NCI-H2196 treated with DMSO at 0.1 percent for 48 hours (cell line): ENCODE measurements around the gene BRME1.

ENCODE experiments used
- DNase-seq: peaks from one replicate; lab custom pipeline; 2025; ENCODE audit not compliant: unreplicated experiment; lab: John Stamatoyannopoulos, UW

BRME1 gene

DNA sequence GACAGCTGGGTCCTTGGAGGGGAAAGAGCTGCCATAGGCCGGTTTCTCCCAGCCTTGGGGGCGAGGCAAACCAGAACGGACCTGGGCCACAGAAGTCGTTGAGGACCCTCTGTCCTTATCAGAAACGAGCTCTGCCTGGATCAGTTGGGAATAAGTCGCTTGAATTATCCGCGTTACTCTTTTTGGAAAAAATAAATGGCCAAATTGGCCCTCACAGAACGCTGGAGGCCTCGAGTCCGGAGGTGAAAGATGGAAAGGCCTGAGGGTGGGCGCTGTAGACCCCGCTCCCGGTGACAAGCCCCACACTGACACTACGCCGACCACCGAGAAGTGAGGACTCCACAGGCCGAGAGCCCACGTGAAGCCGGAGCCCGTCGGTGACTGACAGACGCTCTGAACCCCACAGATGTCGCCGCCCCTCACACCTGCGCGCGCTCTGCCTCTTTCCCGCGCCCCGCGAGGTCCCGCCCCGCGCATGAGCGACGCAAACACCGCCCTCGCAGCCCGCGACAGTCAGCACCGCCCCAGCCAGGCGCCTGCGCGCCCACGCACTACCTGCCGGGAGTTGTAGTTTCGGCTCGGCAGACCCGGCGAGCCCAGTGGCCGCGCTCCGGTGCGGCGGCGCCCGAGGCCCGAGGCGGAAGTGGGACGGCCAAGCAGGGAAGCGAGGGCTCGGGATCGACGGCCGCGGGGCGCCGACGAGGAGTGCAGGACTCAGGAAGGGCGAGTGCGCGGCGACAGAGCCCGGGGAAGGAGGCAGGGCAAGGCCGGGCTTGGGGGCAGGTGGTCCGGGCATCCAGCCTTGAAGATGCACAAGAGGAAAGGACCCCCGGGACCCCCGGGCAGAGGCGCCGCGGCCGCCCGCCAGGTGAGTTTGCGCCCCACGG, at the start of gene BRME1, which contains the start of gene CC2D1A:
Gene BRME1 (minus strand): TSS at position 484 of the 887 bp plus-strand sequence. CDS start 1,225 bp downstream, outside the sequence.
Gene CC2D1A (plus strand): TSS at position 568 of the 887 bp plus-strand sequence. CDS start 241 bp downstream, at position 809.
- peak; percentile 84 for DNase-seq

DNA sequence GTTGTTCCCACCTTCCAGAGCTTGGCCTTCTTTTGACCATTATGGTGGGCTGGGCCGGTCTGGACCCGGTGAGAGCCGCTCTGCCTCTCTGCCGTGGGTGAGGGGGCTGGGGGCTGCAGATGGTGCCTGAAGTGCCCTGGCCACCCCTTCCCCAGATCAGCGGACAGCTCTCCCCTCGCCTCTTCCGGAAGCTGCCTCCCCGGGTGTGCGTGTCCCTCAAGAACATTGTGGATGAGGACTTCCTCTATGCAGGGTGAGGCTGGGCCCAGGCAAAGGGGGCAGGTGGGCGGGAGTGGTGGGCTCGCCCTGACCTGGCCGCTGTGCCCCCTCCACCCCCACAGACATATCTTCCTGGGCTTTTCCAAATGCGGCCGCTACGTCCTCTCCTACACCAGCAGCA, 48.3 kb upstream of the BRME1 start:
- DNase-seq: no peak

DNA sequence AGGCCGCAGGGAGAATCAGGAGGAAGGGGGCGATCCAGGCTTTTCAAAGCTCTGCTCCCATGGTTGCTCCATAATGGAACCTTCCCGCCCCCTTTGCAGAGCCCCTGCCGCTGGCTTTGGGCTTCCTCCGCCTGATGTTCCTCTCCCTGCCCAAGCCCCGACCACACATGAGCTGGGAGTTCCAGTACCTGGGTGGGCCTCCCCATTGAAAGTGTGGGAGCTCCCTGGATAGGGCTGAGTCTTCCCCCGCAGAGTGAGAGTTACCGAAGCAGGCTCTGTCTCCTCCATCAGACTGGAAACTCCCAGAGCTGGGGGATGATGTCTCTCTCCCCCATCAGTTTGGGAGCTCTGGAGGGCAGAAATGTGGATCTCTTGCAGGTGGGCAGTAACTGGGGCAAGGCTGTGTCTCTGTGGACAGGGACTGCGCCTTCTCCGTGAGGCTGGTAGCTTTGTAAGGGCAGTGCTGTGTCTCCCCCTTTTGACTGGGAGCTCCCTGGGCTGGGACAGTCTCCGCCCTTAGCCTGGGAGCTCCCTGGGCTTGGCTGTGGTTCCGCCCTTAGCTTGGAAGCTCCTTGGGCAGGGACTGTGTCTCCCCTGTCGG, 47.1 kb upstream of the BRME1 start:
- DNase-seq: no peak

DNA sequence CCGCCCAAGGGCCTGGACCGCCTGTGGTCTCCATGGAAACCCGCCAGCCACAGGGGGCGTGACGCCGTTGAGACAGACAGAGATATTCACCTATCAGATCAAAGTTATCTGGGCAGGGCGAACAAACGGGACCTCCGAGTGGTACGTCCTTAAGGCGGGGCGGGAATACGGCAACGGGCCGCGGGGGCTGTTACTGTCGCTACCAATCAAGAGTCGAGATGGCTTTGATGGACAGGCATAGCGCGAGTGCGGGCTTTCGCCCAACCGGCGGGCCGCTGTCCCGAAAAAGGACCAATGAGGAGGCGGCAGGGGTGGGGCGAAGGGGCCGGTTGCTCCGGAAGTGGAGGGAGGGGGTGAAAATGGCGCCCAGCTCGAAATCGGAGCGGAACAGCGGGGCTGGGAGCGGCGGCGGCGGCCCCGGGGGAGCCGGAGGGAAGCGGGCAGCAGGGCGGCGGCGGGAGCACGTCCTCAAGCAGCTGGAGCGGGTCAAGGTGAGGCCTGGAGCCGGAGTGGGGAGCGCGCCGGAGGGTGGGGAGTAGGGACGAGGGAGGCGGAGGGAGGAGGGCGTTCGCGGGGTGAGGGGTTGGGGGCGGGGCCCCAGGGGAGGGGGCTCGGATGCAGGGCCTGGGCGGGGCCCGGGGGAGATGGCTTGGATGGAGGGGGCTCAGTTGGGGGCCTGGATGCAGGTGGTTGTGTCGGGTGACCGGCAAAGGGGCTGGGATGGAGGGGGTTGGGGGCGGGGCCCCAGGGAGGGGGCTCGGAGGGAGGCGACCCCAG, 46.4 kb upstream of the BRME1 start, which contains the start of gene DCAF15:
Gene DCAF15 (plus strand): TSS at position 356 of the 777 bp plus-strand sequence. CDS start 4 bp downstream, at position 360.
- peak; percentile 98 for DNase-seq

DNA sequence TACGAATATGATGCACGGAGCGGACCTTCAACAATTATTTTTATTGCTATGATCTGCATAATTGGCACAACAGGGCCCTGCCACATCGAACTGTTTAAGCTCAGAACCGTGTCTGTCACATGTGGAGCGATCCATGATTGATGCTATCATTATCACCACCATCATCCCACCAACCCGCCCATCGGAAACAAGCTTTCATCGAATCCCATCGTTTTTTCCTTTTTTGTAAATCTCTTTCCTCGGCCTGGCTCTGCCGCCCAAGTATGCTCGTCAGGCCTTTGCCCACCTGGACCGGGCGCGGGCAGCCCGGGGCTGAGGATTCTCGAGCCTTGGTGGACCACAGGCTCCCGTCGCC, 45.9 kb upstream of the BRME1 start:
- no peak for DNase-seq

DNA sequence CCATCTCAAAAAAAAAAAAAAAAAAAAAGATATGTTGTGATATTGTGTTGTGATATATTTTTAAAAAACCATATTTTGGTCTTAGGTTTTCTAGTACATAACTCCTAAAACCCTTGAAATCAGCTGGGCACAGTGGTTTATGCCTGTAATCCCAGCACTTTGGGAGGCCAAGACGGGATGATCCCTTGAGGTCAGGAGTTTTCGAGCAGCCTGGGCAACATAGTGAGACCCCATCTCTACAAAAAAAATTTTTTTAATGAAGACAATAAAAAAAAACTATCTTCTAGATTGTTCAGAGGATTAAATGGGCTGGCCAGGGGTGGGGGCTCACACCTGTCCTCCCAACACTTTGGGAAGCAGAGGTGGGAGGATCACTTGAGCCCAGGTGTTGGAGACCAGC, 45.1 kb upstream of the BRME1 start:
- no peak for DNase-seq

DNA sequence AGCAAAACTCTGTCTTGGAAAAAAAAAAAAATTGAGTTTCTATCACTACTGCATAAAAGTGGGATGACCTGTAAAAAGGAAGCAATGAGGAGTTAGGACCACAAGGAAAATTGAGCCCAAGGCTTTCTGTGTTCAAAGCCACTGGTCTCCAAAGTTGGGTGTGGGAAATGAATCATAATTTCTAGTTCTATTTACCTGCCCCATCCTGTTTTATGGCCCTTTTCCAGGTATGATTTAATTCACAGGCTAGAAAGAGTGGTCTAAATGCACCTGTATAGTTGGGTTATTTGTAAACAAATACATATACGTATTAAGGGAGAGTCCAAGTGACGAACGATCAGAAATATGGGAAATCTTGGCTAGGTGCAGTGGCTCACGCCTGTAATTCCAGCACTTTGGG, 40.5 kb upstream of the BRME1 start:
- DNase-seq: no peak

DNA sequence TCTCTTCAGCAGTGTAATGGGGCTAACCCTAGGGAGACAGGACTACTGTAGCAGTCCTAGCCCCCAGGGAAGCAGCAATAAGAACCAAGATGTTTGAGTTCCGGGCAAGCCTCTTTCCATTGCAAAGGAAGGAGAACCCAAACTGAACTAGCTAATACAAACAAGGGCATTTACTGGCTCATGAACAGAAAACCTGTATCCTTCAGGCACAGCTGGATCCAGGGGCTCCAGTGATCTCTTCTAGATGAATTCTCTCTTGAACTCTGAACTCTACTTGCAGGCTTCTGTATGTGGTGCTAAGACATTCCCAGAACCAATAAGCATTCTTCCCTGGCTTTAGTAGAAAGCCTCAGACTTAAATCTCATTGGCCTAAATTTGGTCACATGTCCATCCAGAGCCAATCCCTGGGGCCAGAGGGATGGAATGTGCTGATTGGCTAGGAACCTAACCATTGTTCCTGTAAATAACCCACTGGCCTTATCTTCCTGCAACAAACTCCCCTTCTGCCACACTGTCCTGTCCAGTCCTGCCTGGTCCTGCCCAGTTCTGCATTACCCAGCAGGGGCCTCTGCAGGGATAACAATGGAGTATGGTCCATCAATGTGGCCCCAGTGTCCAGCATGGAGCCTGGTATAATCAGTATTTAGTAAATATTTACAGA, 36.2 kb upstream of the BRME1 start:
- DNase-seq: no peak

DNA sequence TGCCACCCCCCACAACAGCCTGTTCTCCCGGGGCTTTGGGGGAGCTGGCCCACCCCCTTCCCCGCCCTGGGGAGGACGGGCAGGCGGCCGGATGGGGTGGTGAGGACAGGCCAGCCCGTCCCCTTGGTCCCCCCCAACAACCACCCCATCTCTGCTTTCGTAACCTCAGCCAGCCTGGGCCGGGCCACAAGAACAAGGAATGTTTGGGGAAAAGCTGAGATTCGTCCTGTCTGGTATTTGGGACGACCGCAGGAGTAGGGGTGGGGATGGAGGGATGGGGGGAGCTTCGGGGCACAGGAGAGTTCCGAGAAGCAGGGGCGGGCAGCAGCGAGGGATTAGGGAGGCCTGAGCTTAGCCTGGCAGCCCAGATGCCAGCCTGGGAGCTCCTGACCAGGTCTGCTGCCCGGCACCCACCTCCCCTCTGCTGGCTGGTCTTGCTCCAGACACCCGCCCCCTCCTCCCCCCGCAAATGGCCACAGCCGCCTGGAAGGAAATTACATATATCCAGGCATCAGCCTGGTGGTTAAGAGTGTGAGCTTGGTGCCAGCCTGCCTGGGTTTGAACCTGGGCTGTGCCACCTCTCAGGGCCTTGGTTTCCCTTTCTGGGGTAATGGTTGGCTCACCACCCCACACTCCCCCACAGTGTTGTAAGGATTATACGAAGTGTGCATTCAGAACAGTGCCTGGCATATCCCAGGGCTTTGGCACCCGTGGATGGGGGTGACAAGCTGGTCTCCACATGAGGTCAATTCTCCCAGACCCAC, 32.6 kb upstream of the BRME1 start, which contains the start of gene PODNL1:
Gene PODNL1 (minus strand): TSS at position 117 of the 764 bp plus-strand sequence. CDS start 236 bp downstream, outside the sequence.
- no peak for DNase-seq

DNA sequence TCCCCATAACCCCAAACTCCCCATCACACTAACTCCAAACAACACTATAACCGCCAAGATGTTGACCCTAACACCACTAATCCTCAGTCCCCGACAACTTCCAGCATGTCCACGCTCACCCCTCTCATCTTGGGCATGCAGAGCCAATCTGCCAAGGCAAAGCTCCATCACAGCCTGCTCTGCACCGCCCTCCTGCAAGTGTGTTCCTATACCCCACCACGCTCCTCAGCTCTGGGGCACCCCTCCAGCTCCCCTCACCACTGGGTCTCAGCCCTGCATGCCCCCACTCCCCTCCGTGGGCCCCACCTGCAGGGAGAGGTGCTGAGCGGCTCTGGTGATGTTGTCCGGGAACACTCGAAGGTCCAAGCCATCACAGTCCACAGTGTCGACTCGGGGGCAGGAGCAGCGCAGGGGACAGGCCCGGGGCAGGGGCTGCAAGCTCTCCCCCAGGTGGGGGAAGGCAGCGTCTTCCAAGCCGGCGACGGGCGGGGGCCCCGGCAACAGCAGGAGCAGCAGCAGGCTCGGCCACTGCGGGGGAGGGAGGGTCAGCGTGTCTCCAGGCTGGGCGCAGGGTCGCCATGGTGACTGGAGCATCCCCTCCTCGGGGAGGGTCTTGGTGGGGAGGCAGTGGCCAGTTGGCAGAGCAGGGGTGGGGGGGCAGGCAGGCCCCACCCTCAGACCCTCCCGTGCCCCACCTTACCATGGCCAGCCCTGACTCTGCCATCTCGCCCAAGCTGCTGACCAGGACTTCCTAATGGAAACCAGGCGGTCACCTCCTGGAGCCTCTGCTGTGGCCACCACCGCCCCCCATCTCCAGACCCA, 31.8 kb upstream of the BRME1 start:
- no peak for DNase-seq

DNA sequence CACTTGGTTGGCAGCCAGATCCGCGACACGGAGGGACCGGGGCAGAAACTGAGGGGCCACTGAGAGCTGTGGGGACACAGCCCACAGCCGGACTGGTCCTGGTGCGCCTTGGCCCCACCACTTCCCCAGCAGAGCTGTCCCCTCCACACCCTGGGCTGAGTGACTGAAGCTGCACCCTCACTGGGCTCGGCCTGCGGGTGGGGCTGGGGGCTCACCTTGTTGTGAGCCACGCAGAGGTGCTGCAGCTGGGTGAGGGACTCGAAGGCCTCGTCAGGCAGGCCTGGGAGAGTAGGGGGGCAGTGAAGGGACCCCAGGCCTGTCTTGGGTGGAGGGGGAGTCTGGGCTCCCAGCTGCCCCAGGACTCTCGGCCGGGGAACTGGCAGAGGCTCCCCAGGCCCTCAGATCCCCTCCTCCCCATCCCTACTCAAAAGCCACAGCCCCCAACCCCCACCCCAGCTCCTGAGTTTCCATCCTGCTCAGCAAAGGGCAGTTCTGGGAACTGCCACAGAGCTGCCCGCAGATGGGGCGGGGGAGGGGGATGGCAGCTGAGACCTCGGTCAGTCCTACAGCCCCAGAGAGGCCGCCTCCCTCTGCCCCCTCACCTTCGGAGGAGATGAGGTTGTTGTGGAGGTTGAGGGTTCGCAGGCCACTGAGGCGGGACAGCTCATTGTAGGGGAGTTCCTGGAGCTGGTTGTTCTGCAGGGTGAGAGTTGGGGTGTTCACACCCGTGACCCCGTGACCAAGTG, 30.0 kb upstream of the BRME1 start:
- no peak for DNase-seq

DNA sequence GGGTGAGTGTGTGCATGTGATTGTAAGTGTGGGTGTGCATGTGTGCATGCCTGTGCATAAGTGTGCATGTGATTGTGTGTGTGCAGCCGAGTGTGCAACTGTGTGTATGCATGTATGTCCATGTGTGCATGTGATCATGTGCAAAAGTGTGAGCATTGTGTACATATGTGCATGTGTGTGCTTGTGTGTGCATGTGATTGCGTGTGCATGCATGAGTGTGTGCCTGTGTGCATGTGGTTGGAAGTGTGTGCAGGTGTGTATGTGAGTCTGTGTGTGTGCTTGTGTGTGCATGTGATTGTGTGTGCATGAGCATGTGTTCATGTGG, 28.8 kb upstream of the BRME1 start:
- DNase-seq: no peak

DNA sequence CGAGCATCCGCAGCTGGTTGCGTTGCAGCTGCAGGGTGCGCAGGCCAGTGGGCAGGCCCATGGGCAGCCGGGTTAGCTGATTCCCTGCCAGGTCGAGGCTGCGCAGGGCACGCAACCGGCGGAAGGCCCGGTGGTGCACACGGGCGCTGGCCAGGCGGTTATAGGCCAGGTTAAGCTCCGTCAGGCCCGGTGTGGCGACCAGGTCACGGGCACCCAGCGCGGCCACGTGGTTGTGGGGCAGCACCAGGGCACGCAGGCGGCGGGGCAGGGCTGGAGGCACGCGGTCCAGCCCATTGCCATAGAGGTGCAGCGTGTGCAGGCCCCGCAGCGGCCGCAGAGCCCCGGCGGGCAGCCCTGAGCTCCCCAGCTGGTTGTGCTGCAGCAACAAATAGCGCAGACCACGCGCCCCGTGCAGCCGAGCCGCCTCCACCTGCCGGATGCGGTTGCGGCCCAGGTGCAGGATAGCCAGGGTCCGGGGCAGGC, 27.0 kb upstream of the BRME1 start:
- no peak for DNase-seq

DNA sequence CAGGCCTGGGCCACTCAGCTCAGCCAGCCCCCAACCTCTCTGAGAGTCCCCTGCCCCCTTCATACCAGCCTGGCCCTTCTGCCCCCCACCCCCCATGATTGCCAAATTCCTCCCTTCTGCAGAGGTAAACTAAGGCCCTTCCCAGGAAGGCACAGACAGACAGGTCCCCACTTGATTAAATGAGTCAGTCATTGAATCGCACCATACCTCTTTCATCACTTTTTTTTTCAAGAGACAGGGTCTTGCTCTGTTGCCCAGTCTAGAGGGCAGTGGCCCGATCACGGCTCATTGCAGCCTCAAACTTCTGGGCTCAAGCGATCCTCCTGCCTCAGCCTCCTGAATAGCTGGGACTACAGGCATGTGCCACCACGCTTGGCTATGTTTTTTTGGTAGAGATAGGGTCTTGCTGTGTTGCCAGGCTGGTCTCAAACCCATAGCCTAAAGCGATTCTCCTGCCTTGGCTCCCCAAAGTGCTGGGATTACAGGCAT, 26.3 kb upstream of the BRME1 start:
- no peak for DNase-seq

DNA sequence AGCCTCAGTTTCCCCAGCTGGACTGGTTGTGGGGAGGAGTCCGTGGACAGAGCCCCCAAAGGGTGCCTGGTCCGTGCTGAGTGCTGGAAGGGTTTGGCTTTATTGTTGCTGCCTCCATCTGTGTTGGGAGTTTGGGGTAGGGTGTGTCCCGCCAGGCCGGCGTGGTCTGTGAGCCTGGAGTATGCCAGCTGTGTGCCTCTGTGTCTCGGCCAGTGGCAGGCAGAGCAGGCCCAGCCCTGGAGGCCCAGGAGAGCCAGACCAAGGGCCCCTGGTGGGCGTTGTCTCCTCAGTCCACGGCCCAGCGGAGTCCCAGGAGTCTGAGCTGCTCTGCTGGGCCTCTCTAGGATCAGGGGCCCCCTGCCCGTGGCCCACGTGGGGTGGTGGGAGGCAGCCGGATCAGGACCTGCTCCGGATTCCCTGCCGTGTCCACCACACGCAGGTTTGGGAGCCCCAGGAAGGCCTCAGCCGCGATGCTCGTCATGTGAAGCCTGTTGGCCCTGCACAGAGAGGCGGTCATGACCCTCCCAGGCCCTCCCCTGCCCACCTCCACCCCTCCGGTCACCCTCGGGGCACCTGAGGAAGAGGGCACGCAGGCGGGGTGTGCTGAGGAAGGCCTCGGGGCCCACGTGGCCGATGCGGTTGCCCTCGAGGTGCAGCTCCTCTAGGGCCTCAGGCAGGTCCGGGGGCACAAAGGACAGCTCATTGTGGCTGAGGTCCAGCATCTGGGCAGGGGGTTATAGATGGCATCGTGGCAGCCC, 25.7 kb upstream of the BRME1 start:
- no peak for DNase-seq

DNA sequence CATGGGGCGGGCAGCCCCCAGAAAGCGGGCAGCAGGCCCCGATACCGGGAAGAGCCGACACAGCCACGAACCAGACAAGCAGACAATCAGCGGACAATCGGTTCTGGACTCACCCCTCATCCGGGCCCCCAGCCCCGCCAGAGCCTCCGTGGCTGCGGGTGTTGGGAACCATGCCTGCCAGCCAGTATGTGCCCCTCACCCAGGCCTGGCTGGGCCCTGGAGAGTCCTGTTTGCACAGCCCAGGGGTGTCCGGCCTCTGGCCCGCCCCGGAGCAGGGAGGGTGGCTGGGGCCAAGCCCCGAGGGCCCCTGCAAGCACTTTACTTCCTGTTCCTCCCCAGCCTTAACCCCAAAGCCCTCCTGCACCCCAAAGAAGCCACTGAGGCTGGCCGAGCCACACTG, 24.5 kb upstream of the BRME1 start:
- no peak for DNase-seq

DNA sequence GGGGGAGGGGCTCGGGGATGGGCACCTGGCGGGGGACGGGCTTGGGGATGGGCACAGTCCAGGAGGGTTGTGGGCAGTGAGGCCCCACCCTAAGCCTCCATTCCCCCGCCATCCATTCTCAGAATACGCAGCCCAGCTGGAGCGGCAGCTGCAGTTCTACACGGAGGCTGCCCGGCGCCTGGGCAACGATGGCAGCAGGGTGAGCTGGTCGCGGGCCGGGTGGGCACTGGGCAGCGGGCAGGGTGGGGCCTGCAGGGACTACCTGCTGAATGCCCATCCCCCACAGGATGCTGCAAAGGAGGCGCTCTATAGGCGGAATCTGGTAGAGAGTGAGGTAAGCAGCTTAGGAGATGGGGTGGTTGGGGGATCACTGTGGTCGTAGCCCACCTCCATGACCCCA, 24.0 kb upstream of the BRME1 start:
- no peak for DNase-seq

DNA sequence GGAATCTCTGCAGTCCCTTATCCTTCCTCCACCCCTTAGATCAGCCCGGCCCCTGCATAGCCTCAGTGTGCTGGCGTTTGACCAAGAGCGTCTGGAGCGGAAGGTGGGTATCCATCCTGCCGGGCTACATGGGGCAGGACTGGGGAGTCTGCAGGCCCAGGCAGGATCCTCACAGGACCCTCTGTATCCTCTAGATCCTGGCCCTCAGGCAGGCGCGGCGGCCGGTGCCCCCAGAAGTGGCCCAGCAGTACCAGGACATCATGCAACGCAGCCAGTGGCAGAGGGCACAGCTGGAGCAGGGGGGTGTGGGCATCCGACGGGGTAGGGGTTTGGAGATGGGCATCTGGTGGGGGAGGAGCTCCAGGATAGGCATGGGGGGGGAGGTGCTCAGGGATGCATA, 23.4 kb upstream of the BRME1 start:
- DNase-seq: no peak
